Testis (tissue), 3 donors: ENCODE measurements around the gene TULP4. TPM values are rescaled to one million over a fixed set of nuclear protein-coding genes. Genes with fewer than 3 reads are reported as not detected.
"Not testable (repeated sequence)": the region's sequence is repeated elsewhere in the genome, so short reads cannot be mapped to it uniquely, and the experiment has no call there.

ENCODE experiments used
- DNase-seq: peaks from one replicate; pipeline ENCODE4 v3.0.0-alpha.2; 2019
- H3K27ac ChIP-seq, 2 donors: fragments of 200-600 bp; sonication (generic); one replicate each; pipeline ENCODE4 v1.5.1; 2019
- H3K27me3 ChIP-seq: fragments of 200-600 bp; sonication (generic); one replicate; pipeline ENCODE4 v1.5.1; 2019
- H3K36me3 ChIP-seq: fragments of 200-600 bp; sonication (generic); one replicate; pipeline ENCODE4 v1.5.1; 2017; ENCODE audit warnings: low read depth; ENCODE audit errors: missing control alignments
- H3K4me1 ChIP-seq: fragments of 200-600 bp; sonication (generic); one replicate; pipeline ENCODE4 v1.5.1; 2019
- H3K4me3 ChIP-seq, 2 donors: fragments of 200-600 bp; sonication (generic); one replicate each; pipeline ENCODE4 v1.5.1; 2017 to 2019
- H3K9me3 ChIP-seq: fragments of 200-600 bp; sonication (generic); one replicate; pipeline ENCODE4 v1.5.1; 2017
- CTCF ChIP-seq, 3 experiments: fragments of 450-650 bp in 2 of 3; fragments of 200-600 bp in 1 of 3; sonication (generic) in 1 of 3; IDR thresholded peaks; one replicate each; pipeline ENCODE4 v1.5.1; 2016 to 2019; ENCODE audit warnings: antibody characterized with exemption in 3 of 3, mild to moderate bottlenecking in 2 of 3, moderate library complexity in 1 of 3
- POLR2A ChIP-seq: fragments of 450-650 bp; IDR thresholded peaks from one replicate; pipeline ENCODE4 v1.6.1; 2017; ENCODE audit warnings: antibody characterized with exemption, mild to moderate bottlenecking, moderate library complexity
- WGBS, 2 donors: methylation state at CpG; one replicate each; pipeline ENCODE4 v1.1.5; 2018; 5-methylcytosine and 5-hydroxymethylcytosine counted together
- intact Hi-C: fragments of 100-400 bp; cut with DNase I; formaldehyde crosslinking; loops from one replicate; pipeline ENCODE4 v1.15.1; 2023; ENCODE audit warnings: low total_unique reads
- polyA plus RNA-seq: library from polyadenylated mRNA; stranded (reverse); fragments of 350-450 nt; fragmentation: Illumina TruSeq; extraction: RNeasy Lipid Tissue Mini Kit (QIAGEN cat#74804); gene quantifications from one replicate; pipeline ENCODE4 v1.2.3, GENCODE V29; 2014; ENCODE audit warnings: low read depth, low replicate concordance; ENCODE audit not compliant: insufficient read depth
- total RNA-seq, 2 donors: library from RNA; depleted of rRNA; stranded (reverse); fragments of >200 nt; gene quantifications; one replicate each; pipeline ENCODE4 v1.2.3, GENCODE V29; 2016

Gene TULP4
- total and polyA plus RNA-seq, 3 donors from 2014 or later = 18.0 to 211 (median 116) TPM

- TF ChIP-seq POLR2A (no peak), CTCF (IDR thresholded peaks at IDR 0.05) (no peak)
- intact Hi-C loops = no loop called here
These were observed 207.0 kb downstream of the TULP4 start for GRCh38 chr6:158519300-158519699.

GRCh38 chr6:158519761-158520160, 207.5 kb downstream of the TULP4 start:
- H3K36me3 ChIP-seq = no peaks in the 10 kb centered on the region
- DNase-seq = no peak
- TF ChIP-seq CTCF (IDR thresholded peaks at IDR 0.05) (no peak), POLR2A (no peak)
- no peak overlapping the region for H3K27ac ChIP-seq
- no peaks in the 10 kb centered on the region for H3K4me1 ChIP-seq
- no peaks in the 10 kb centered on the region for H3K9me3 ChIP-seq
- WGBS, 2 donors = 72 to 86% methylated on average over 4 of the region's 4 CpGs
- intact Hi-C loops = no loop called here
- no peak overlapping the region for H3K4me3 ChIP-seq
- H3K27me3 ChIP-seq = no peaks in the 10 kb centered on the region

More at GRCh38 chr6:158519300-158519699, 207.0 kb downstream of the TULP4 start:
- Histone ChIP-seq H3K4me3 (no peak overlapping the region), H3K4me1 (no peaks in the 10 kb centered on the region), H3K36me3 (no peaks in the 10 kb centered on the region), H3K9me3 (no peaks in the 10 kb centered on the region), H3K27ac (no peak overlapping the region), H3K27me3 (no peaks in the 10 kb centered on the region)
- no peak for DNase-seq
- WGBS, 2 donors = 62 to 70% methylated on average over 3 of the region's 3 CpGs

DNA sequence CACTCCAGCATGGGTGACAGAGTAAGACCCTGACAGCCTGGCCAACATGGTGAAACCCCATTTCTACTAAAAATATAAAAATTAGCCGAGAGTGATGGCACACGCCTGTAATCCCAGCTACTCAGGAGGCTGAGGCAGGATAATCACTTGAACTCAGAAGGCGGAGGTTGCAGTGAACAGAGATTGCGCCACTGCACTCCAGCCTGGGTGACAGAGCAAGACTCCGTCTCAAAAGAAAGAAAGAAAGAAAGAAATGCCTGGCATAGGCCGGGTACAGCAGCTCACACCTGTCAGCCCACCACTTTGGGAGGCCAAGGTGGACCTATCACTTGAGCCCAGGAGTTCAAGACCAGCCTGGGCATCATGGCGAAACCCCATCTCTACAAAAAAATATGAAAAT, 208.7 kb downstream of the TULP4 start:
- DNase-seq, H3K4me3 ChIP-seq, H3K27me3 ChIP-seq, intact Hi-C loops, H3K4me1 ChIP-seq, H3K36me3 ChIP-seq, H3K9me3 ChIP-seq, H3K27ac ChIP-seq: not testable (repeated sequence)
- WGBS, 2 donors = 89 to 95% methylated on average over 7 of the region's 7 CpGs

DNA sequence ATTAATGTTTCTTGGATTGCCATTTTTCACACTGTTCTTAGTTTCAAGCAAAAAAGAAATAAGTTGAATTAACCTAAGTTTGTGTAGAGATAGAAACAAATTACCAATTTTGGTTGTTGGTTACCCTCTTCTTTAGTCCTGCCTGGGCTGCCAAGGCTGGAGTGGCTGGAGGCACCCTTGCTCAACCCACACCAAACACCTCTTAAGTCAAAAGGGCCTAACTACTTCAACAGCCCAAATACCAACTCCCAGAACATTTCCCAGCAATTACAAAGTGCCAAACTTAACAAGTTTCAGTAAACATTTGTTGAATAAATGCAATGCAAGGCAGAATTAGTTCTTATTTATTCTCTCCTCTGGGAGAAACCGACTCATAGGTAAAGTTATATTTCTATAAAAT, 209.5 kb downstream of the TULP4 start:
- H3K36me3 ChIP-seq = no peaks in the 10 kb centered on the region
- no peak for DNase-seq
- 74 to 92% methylated on average over 1 of the region's 1 CpG for WGBS, 2 donors
- no peak overlapping the region for H3K27ac ChIP-seq
- no peaks in the 10 kb centered on the region for H3K27me3 ChIP-seq
- TF ChIP-seq CTCF (IDR thresholded peaks at IDR 0.05) (no peak), POLR2A (no peak)
- intact Hi-C loops = no loop called here
- H3K9me3 ChIP-seq = no peaks in the 10 kb centered on the region
- no peak overlapping the region for H3K4me3 ChIP-seq
- H3K4me1 ChIP-seq = no peaks in the 10 kb centered on the region

- intact Hi-C loops = no loop called here
- H3K27me3 ChIP-seq = no peaks in the 10 kb centered on the region
- H3K9me3 ChIP-seq = no peaks in the 10 kb centered on the region
- H3K27ac ChIP-seq = no peak overlapping the region
- no peaks in the 10 kb centered on the region for H3K36me3 ChIP-seq
- H3K4me3 ChIP-seq = no peak overlapping the region
- no peak for DNase-seq
- no peaks in the 10 kb centered on the region for H3K4me1 ChIP-seq
- WGBS, 2 donors = 92 to 93% methylated on average over 11 of the region's 11 CpGs
- TF ChIP-seq CTCF (IDR thresholded peaks at IDR 0.05) = no peak
- TF ChIP-seq POLR2A = no peak
These were observed 210.4 kb downstream of the TULP4 start for GRCh38 chr6:158522616-158523015.
